MM.1S (cell line): ENCODE data around the gene ARL15.

Experiments
- DNase-seq: peaks from one replicate; pipeline ENCODE4 v3.0.0-alpha.2; 2015
- H2AFZ ChIP-seq: fragments of 300-600 bp; sonication (generic); 2 replicates; pipeline ENCODE4 v1.6.0; 2016; ENCODE audit warnings: antibody characterized with exemption, low read length
- H3F3A ChIP-seq: fragments of 300-600 bp; sonication (generic); 2 replicates; pipeline ENCODE4 v1.6.1; 2016; ENCODE audit warnings: mild to moderate bottlenecking, antibody characterized with exemption, low read length, moderate library complexity, mixed read lengths; ENCODE audit not compliant: insufficient read depth
- H3K27ac ChIP-seq: fragments of 300-600 bp; sonication (generic); 2 replicates; pipeline ENCODE4 v1.5.1; 2016; ENCODE audit warnings: mild to moderate bottlenecking, low read length
- H3K27me3 ChIP-seq: fragments of 300-600 bp; sonication (generic); replicated peaks from 2 replicates; pipeline ENCODE4 v1.6.0; 2016; ENCODE audit warnings: low read length; ENCODE audit not compliant: insufficient read depth
- H3K36me3 ChIP-seq: fragments of 300-600 bp; sonication (generic); replicated peaks from 2 replicates; pipeline ENCODE4 v1.6.1; 2016; ENCODE audit warnings: mild to moderate bottlenecking, low read length, mixed read lengths; ENCODE audit not compliant: insufficient read depth
- H3K4me1 ChIP-seq: fragments of 300-600 bp; sonication (generic); 2 replicates; pipeline ENCODE4 v1.6.1; 2016; ENCODE audit warnings: low read length, mixed read lengths
- H3K4me2 ChIP-seq: fragments of 300-600 bp; sonication (generic); 2 replicates; pipeline ENCODE4 v1.6.0; 2016; ENCODE audit warnings: low read depth, low read length
- H3K4me3 ChIP-seq: fragments of 300-600 bp; sonication (generic); 2 replicates; pipeline ENCODE4 v1.5.1; 2016; ENCODE audit warnings: low read length, mixed read lengths
- H3K79me2 ChIP-seq: fragments of 300-600 bp; sonication (generic); 2 replicates; pipeline ENCODE4 v1.6.1; 2016; ENCODE audit warnings: mixed run types, low read length, mixed read lengths
- H3K9ac ChIP-seq: fragments of 300-600 bp; sonication (generic); 2 replicates; pipeline ENCODE4 v1.6.1; 2016; ENCODE audit warnings: low read length, mixed read lengths
- H3K9me2 ChIP-seq: fragments of 300-600 bp; sonication (generic); replicated peaks from 2 replicates; pipeline ENCODE4 v1.6.1; 2016; ENCODE audit warnings: mild to moderate bottlenecking, low read length, mixed read lengths; ENCODE audit not compliant: insufficient read depth
- H3K9me3 ChIP-seq: fragments of 300-600 bp; sonication (generic); replicated peaks from 2 replicates; pipeline ENCODE4 v1.6.1; 2016; ENCODE audit warnings: mild to moderate bottlenecking, low read length, mixed read lengths; ENCODE audit not compliant: insufficient read depth
- H4K20me1 ChIP-seq: fragments of 300-600 bp; sonication (generic); 2 replicates; pipeline ENCODE4 v1.6.1; 2016; ENCODE audit warnings: mild to moderate bottlenecking, low read length, moderate library complexity, mixed read lengths; ENCODE audit not compliant: insufficient read depth
- EZH2 ChIP-seq: fragments of 300-600 bp; sonication (generic); optimal IDR thresholded peaks from 2 replicates; pipeline ENCODE3; 2017; ENCODE audit warnings: low read depth, mild to moderate bottlenecking, antibody characterized with exemption, low read length, mixed read lengths
- EZH2phosphoT487 ChIP-seq: fragments of 300-600 bp; sonication (generic); IDR thresholded peaks from 2 replicates; pipeline ENCODE4 v1.6.1; 2018; ENCODE audit warnings: antibody characterized with exemption, low read length
- TF ChIP-seq, protein P1 (sequence below): fragments of 300-600 bp; sonication (generic); IDR thresholded peaks from 2 replicates; pipeline ENCODE4 v1.5.1; 2016; ENCODE audit warnings: antibody characterized with exemption, low read length, mixed read lengths

ARL15 gene

DNA sequence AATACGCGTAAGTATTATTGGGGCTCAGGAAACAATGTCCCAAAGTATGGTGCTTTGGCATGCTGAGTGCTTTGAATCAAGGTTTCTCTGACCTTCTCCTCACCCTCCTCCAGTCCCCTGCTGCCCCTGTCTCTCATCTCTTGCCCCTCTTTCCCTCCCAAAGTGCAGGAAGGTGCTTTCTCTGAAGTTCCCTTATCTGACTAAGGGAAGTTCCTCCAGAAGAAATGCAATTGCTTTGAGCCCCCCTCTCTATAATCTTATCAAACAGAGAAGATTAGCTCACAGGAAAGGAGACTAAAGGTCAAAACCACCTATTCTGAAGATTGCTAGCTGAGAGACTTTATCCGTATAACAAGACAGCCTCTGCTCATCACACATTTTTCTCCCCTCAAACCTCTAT, 288.1 kb downstream of the ARL15 start:
- Histone ChIP-seq H3F3A (no peaks in the 10 kb centered on the region), H3K27ac (no peak overlapping the region), H3K9me2 (no peaks in the 10 kb centered on the region), H3K79me2 (no peaks in the 10 kb centered on the region), H3K4me1 (peaks cover 8% of the 10 kb centered on the region; the same call in 1 of the 2 replicates), H3K36me3 (no peaks in the 10 kb centered on the region), H3K4me3 (no peak overlapping the region), H3K4me2 (no peak overlapping the region), H3K9me3 (no peaks in the 10 kb centered on the region), H4K20me1 (no peaks in the 10 kb centered on the region), H3K9ac (no peak overlapping the region), H3K27me3 (no peaks in the 10 kb centered on the region), H2AFZ (no peak overlapping the region)
- TF ChIP-seq EZH2 (no peak), EZH2phosphoT487 (no peak)
- TF ChIP-seq, protein P1, sequence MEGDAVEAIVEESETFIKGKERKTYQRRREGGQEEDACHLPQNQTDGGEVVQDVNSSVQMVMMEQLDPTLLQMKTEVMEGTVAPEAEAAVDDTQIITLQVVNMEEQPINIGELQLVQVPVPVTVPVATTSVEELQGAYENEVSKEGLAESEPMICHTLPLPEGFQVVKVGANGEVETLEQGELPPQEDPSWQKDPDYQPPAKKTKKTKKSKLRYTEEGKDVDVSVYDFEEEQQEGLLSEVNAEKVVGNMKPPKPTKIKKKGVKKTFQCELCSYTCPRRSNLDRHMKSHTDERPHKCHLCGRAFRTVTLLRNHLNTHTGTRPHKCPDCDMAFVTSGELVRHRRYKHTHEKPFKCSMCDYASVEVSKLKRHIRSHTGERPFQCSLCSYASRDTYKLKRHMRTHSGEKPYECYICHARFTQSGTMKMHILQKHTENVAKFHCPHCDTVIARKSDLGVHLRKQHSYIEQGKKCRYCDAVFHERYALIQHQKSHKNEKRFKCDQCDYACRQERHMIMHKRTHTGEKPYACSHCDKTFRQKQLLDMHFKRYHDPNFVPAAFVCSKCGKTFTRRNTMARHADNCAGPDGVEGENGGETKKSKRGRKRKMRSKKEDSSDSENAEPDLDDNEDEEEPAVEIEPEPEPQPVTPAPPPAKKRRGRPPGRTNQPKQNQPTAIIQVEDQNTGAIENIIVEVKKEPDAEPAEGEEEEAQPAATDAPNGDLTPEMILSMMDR = no peak
- DNase-seq = no peak

DNA sequence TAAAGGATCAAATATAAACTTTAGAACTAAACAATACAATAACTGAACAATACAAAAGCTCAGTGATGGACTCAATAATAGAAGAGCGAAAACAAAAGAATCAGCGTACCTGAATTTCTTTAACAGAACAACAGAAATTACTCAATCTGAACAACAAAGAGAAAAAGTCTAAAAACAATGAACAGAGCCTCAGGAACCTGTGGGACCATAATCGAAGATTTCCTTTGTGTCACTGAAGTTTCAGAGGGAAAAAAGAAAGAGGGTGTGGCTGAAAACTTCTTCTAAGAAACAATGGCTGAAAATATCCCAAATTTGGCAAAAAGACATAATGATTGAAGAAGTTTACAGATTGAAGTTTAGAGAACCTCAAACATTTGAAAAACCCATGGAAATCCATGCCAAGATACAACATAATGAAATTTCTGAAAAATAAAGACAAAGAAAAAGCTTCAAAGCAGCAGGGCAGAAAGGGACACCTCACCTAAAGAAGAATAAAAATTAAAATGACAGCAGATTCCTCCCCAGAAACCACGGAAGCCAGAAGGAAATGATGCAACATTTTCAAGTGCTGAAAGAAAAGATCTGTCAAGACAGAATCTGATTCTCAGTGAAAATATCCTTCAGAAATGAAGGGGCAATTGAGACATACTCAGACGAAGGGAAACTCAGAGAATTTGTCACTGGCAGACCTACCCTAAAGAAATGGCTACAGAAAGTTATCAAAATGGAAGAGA, 288.8 kb downstream of the ARL15 start:
- H3K4me1 ChIP-seq = peaks cover 8% of the 10 kb centered on the region; the same call in 1 of the 2 replicates
- H3K79me2 ChIP-seq = no peaks in the 10 kb centered on the region
- H2AFZ ChIP-seq = no peak overlapping the region
- no peak overlapping the region for H3K27ac ChIP-seq
- H3K27me3 ChIP-seq = no peaks in the 10 kb centered on the region
- H3K4me3 ChIP-seq = no peak overlapping the region
- TF ChIP-seq, protein P1 = no peak
- TF ChIP-seq EZH2 (no peak), EZH2phosphoT487 (no peak)
- H3K9me3 ChIP-seq = no peaks in the 10 kb centered on the region
- H3K9me2 ChIP-seq = no peaks in the 10 kb centered on the region
- no peaks in the 10 kb centered on the region for H3F3A ChIP-seq
- peak; percentile 14 for DNase-seq
- H3K9ac ChIP-seq = no peak overlapping the region
- peak overlapping the region; percentile 19; the same call in 1 of the 2 replicates for H3K4me2 ChIP-seq
- no peaks in the 10 kb centered on the region for H3K36me3 ChIP-seq
- H4K20me1 ChIP-seq = no peaks in the 10 kb centered on the region

DNA sequence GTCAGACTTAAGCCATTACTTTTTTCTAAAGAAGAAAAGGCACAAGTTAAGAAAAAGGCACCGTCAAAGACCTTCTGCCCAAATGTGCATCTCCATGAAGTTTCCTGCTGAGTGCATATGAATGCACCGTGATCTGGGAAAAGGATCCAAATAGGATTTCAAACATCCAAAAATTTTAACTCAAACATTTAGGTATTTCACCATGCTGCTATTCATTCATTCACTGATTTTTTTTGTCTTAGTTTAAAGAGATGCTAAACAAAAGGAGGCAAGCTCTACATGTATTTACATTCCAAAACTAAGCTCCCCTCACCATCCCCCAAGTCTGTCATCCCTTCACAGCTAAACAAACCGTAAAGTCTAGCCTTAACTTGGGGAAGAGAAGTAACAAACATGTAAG, 291.9 kb downstream of the ARL15 start:
- no peaks in the 10 kb centered on the region for H3K36me3 ChIP-seq
- no peaks in the 10 kb centered on the region for H3F3A ChIP-seq
- no peak overlapping the region for H3K27ac ChIP-seq
- H4K20me1 ChIP-seq = no peaks in the 10 kb centered on the region
- DNase-seq = no peak
- H3K9me2 ChIP-seq = no peaks in the 10 kb centered on the region
- no peak overlapping the region for H3K4me2 ChIP-seq
- no peak overlapping the region for H3K9ac ChIP-seq
- no peaks in the 10 kb centered on the region for H3K79me2 ChIP-seq
- H2AFZ ChIP-seq = no peak overlapping the region
- no peaks in the 10 kb centered on the region for H3K9me3 ChIP-seq
- TF ChIP-seq, protein P1 = no peak
- TF ChIP-seq EZH2phosphoT487 = no peak
- no peak for TF ChIP-seq EZH2
- no peaks in the 10 kb centered on the region for H3K27me3 ChIP-seq
- H3K4me3 ChIP-seq = no peak overlapping the region
- peaks cover 8% of the 10 kb centered on the region; the same call in 1 of the 2 replicates for H3K4me1 ChIP-seq
